Nucleus accumbens (tissue), 56 donors: ENCODE results near the gene IL17C.

Source experiments
- DNase-seq, 56 donors: peaks; one replicate each; lab custom pipeline; 2025; lab: John Stamatoyannopoulos, UW

Gene IL17C

DNA sequence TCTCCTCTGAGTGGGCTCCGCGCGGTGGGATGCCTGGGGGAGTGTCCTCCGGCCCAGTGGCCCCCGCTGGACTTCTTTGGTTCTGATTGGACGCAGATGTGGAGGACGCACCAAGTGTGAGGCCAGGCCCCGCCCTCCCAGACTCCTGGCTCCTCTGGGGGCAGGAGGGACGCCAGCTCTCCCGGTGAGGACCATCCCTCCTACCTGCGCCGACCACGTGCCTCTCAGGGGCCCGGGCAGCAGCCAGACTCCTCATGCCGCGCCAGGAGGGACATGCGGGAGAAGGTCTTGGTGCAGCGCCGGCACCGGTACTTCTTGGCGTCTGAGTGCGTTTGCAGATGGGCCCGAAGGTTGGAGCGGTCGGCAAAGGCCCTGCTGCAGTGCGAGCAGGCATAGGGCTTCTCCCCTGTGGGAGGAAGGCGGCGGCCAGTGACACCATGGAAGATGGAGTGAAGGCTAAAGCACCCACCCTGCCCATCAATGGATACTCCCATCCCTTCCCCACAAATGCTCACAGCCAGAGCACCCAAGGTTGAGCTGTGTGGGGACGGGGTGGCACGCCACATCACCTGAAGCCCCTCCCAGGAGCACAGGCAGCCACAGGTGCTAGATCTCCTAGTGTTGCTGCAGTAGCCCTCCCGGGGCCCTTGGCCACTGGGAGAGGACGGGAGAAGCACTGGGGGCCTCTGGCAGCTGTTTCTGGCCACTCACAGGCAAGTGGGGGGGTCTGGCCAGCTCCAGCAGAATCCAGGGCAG lies 40.0 kb downstream of the IL17C start:
- no peak for DNase-seq

DNA sequence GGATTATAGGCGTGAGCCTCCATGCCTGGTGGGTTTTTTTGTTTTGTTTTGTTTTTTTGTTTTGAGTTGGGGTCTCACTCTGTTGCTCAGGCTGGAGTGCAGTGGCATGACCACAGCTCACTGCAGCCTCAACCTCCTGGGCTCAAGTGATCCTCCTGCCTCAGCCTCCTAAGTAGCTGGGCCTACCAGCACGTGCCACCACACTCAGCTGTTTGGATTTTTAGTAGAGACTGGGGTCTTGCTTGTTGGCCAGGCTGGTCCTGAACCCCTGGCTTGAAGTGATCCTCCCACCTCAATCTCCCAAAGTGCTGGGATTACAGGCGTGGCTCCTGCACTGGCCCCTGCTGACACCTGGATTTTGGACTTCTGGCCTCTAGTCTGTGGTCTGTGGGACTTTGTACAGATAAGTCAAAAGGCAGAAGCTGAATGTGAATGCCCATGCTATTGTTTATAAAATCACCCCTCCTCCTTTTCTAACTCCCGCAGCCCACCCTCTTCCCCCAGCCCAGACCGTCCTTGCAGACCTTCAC lies 42.2 kb downstream of the IL17C start:
- DNase-seq = no peak

DNA sequence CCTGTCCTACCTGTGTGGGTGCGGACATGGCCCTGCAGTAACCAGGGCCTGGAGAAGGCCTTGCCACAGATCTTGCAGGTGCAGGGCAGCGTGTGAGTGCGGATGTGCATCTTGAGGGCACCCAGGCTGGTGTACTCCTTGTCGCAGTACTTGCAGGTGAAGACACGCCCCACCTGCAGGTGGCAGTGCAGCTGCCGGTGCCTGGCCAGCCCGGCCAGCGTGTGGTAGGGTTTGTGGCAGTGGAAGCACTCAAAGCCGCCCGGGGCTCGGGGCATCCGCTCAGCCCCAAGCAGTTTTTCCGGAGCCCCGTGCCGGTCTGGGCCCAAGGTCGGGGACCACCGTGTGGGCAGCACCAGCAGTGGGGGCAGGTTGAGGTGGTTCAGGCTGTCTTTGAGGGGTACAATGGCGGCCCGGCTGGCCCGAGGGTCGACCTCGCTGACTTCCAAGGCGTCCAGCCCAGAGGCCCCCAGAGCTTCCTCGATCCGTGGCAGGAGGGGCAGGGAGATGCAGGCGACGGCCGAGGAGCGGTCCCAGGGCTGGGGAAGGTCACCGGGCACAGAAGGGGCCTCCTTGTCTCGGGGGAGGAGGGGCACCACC lies 42.8 kb downstream of the IL17C start:
- no peak for DNase-seq

DNA sequence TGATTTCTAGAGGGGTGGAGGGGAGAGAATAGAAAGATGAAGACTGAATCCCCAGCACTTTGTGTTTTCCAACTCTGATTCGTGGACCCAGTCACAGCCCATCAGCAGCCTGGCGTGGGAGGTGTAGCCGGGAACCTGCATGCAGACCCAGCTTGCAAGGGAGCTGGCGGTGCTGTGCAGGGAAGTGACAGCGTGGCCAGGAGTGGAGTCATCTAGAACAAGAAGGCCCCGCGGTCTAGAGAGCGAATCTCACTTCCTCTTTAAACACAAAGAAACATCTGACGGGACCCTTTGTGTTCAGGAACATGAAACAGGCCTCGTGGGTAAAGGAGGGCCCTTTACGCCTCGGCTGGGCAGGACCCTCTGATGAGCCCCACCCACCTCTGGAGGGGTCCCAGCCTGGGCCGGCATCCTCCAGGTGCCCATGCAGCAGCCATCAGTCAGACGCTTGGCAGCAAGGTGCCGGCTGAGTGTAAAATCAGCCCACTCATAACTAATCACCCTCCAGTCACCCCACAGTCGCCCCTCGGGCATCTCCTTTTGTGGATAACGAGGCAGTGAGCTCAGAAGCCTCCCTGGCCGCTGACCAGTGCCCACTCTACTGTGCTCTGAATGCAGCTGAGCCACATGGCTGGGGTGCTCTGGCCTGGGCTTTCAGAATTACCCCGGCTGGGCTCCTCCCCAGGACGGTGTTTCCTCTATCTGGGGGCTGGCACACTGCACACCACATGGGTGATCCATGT lies 43.5 kb downstream of the IL17C start:
- peak in 31 of 56 donors; percentile 8 to 68 (median 41) for DNase-seq

DNA sequence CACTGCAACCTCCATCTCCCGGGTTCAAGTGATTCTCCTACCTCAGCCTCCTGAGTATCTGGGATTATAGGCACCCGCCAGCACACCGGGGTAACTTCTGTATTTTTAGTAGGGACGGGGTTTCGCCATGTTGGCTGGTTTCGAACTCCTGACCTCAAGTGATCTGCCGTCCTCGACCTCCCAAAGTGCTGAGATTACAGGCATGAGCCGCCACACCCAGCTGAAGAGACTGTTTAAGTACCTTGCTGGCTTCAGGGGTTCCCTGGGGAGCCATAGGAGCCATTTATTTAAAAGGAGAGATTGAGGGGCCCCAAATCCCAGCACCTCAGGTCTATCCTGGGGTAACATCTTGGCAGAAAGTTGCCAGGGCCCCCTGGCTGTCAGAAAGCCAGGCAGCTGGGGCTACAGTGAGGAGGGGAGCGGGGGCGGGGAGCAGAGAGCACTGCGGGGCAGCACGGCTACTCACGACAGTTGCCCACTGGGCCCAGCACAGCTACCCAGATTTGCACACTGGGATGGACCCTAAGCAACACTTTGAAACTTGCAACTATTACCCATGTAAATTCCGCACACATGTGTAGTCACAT lies 46.3 kb downstream of the IL17C start:
- no peak for DNase-seq

DNA sequence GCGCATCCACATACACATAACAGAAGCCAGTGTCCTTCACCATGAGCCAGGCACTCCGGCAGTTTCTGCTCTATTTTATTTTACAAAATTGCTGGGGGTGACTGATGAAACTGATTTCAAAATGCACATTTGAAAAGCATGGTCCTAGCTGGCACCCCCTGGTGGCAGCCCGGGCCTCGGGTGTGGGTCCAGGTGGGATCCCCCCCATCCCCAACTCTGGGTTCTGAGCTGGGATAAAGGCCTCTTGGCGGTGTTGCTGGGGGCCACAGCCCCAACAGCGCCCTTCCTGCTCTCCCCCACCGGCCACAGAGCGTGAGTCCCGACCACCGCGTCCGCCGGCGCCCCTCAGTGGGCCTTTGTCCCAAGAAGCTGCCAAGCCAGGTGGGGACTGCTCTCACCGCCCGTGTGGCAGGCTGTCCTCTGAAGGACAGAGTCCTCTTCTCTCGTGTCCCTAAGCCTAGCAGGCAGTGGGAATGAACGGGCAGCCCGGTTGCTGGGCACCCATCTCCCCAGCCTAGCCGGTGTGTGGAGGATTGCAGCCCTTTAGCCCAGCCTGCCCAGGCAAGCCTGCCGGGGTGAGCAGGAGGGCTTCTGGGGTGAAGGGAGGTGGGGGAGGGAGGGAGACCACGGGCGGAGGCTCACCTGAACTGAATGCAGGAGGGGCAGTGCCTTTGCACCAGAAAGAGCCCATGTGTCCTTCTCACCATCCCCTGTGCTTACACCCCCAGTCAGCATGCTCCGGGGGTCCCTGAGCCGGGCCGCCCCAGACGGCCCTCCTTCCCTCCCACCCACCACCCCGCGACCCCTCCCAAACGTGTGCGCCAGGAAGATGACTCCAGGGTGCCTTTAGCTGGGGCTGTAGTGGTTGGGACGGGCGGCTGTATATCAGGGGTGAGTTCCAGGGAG lies 47.0 kb downstream of the IL17C start:
- peak in 6 of 56 donors; percentile 5 to 35 (median 18) for DNase-seq

DNA sequence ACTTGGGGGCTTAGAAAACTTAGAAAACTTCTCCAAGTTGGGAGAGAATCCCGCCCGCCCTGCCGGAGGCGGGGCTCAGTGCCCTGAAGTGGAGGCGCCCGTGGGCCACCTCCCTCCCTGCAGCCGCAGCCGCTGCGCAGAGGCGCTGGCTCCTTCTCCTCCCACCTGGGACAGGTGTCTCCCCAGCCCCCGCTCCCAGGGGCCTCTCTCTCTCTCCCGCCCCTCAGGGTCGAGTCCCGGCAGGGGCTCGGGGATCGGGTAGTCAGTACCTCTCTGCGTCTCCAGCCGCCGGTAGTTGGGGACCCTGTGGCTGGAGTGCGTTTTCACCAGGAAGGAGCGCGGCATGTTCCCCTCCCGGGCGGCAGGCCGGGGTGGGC lies 47.7 kb downstream of the IL17C start:
- peak in 8 of 56 donors; percentile 25 to 49 (median 41) for DNase-seq

DNA sequence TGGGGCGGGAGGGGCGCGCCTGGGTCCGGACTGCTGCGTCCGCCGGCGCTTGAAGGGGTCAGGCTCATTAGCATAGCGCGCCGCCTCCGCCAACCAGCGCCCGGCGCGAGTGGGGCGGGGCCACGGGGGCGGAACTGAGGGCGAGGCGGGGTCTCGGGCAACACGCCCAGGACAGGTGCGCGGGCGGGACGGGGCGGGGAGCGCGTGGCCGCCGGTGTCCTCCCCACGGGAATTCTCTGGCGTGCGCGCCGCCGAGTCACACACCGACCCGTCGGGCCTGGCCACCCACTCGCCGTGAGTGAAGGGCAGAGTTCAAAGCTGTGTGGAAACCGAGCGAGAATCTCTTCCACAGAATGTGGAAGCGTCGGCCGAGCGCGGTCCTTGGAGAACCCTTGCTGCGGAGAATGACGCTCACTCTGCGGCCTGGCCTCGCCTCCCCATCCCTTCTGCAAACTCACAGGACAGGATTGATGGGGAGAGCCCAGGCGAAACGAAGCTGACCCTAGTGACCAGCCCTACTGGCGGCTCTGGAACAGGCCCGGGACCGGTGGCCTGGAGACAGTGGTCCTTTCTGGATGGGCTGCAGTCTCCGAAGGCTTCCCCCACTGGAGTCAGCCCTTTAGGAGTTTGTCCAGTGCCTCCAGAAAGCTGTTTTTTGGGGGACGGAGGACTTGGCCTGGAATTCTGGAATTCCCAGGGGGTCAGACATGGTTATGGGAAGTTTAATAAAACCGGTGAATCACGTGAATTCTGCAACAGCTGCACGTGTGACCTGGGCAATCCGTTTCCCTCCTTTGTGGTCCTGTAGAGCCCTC lies 48.3 kb downstream of the IL17C start, which contains the start of gene SNAI3:
SNAI3 (minus strand) TSS at position 69 of the 815 bp plus-strand sequence. CDS start 101 bp downstream, outside the sequence.
- peak in 35 of 56 donors; percentile 7 to 80 (median 37) for DNase-seq

DNA sequence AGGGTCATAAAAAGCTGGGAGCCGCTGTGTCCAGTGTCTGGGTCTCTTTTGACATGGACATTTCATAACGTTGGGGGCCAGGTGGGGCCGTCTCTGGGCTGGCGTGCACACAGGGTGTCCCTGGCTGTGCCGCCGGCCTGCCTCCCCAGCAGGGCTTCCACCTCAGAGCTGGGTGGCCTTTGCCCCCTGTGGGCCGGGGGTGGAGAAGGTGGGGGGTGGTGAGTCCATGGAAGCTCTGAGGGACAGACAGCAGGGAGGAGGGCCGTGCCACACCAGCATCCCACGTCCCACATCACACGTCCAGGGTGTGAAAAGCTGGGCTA lies 48.8 kb downstream of the IL17C start:
- DNase-seq = no peak

DNA sequence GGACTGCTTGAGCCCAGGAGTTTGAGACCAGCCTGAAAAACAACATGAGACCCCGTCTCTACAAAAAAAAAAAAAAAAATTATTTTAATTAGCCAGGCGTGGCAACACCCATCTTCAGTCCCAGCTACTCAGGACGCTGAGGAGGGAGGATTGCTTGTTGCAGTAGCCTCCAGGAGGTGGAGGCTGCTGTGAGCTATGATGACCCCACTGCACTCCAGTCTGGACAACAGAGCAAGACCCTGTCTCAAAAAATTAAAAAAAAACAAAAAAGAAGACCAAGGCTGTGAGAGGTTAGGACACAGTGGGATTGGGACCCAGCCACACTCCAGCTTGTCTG lies 49.3 kb downstream of the IL17C start:
- no peak for DNase-seq

DNA sequence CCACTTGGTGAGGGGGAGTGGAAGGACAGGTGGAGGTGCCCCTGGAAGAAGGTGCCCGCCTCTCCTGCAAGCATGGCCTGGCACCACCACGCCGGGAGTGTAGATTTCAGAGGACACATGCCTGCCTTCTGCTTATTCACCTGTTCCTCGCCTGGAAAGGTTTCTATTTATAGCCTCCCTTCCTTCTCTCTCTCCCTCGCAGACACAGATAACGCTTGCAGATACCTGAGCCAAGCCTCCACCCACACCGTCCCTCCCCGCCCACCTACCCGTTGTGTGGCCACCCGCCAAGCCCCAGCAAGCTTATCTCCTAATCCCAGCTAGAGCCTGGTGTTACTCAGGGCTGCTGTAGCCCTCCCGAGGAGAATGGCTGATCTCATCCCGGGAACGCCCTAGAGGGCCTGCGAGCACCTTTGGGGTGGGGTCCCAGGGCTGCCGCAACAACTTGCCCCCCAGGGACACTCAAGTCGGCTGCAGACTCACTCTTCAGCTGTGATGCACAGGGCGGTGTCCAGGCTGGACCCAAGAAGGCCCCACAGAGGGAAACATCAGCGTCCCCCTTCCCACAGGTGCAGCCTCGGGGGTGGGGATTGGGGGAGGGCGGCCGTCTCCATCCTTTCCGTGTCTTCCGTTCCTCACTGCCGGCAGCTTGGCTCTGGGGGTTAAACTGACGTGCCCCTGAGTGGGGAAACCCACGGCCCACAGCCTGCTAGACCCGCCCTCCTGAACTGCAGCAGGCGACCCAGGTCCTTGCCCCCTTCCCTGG lies 49.8 kb downstream of the IL17C start:
- DNase-seq = peak in 9 of 56 donors; percentile 7 to 66 (median 39)
